Measurements from ENCODE around the gene KCNJ4.

DNA sequence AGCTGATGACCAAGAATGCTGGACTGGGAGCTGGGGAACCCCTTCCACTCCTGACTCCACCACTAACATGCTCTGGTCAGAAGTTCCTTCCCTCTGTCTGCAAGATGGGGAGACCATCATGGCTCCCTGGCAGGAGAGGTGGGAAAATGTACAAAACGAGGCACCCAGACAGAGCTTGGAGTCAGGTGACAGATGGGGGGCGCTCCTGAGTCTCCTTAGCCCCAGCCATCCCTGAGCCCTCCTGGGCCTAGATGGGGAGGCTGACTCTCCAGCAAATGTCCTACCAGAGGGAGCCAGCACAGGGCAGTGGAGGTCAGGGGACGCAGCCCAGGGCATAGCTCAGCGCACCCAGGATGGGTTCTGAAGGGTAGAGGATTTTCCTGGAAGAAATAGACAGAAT is 20.0 kb downstream of the KCNJ4 start:
- TF ChIP-seq, protein P1, sequence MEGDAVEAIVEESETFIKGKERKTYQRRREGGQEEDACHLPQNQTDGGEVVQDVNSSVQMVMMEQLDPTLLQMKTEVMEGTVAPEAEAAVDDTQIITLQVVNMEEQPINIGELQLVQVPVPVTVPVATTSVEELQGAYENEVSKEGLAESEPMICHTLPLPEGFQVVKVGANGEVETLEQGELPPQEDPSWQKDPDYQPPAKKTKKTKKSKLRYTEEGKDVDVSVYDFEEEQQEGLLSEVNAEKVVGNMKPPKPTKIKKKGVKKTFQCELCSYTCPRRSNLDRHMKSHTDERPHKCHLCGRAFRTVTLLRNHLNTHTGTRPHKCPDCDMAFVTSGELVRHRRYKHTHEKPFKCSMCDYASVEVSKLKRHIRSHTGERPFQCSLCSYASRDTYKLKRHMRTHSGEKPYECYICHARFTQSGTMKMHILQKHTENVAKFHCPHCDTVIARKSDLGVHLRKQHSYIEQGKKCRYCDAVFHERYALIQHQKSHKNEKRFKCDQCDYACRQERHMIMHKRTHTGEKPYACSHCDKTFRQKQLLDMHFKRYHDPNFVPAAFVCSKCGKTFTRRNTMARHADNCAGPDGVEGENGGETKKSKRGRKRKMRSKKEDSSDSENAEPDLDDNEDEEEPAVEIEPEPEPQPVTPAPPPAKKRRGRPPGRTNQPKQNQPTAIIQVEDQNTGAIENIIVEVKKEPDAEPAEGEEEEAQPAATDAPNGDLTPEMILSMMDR (IDR thresholded peaks at IDR 0.05) = no peak
- TF ChIP-seq SIN3A (IDR thresholded peaks at IDR 0.05; ENCODE audit: borderline replicate concordance, insufficient read depth, low read depth, low read length) (no peak), TCF7L2 (IDR thresholded peaks at IDR 0.05; ENCODE audit: low read depth, low read length) (no peak), POLR2AphosphoS5 (IDR thresholded peaks at IDR 0.05; ENCODE audit: low read depth, low read length) (no peak)
- TF ChIP-seq, protein P2, sequence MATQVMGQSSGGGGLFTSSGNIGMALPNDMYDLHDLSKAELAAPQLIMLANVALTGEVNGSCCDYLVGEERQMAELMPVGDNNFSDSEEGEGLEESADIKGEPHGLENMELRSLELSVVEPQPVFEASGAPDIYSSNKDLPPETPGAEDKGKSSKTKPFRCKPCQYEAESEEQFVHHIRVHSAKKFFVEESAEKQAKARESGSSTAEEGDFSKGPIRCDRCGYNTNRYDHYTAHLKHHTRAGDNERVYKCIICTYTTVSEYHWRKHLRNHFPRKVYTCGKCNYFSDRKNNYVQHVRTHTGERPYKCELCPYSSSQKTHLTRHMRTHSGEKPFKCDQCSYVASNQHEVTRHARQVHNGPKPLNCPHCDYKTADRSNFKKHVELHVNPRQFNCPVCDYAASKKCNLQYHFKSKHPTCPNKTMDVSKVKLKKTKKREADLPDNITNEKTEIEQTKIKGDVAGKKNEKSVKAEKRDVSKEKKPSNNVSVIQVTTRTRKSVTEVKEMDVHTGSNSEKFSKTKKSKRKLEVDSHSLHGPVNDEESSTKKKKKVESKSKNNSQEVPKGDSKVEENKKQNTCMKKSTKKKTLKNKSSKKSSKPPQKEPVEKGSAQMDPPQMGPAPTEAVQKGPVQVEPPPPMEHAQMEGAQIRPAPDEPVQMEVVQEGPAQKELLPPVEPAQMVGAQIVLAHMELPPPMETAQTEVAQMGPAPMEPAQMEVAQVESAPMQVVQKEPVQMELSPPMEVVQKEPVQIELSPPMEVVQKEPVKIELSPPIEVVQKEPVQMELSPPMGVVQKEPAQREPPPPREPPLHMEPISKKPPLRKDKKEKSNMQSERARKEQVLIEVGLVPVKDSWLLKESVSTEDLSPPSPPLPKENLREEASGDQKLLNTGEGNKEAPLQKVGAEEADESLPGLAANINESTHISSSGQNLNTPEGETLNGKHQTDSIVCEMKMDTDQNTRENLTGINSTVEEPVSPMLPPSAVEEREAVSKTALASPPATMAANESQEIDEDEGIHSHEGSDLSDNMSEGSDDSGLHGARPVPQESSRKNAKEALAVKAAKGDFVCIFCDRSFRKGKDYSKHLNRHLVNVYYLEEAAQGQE (IDR thresholded peaks at IDR 0.05; ENCODE audit: insufficient read depth in 1 of 2, low read depth in 2 of 2, low read length in 1 of 2) = no peak

Measured in Panc1 (cell line).